Measurements from ENCODE around the gene PSMC4.
"Not testable (repeated sequence)": the region's sequence is repeated elsewhere in the genome, so short reads cannot be mapped to it uniquely, and the experiment has no call there.

The PSMC4 gene

DNA sequence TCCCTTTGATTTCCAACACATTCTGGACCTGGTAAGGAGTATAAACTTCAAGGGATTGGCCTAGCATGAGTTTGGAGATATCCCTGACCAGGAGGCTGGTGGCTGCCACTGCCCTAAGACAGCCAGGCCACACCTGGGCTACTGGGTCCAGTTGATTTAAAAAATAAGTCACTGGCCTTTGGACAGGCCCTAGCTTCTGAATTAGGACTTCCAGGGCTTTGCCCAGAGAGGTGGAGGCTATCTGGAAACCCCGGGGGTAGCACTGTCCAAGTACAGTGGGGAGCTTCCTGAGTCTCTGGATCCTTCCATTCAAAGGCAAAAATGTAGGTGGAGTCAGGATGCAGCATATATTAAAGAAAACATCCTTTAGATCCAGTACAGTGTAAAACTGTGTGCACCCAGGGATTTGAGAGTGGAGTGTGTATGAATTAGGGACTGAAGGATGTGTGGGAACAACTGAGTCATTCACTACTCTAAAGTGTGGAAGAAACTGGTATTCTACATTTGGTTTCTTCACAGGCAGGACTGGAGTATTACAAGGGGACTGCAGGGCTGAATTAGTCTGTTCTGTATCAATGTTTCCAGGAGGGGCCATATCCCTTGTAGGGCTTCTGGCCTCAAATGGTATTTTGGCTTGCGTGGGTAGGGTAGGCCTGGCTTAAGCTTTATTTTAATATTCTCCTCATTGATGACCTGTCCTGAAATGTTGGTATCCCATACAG is 21.8 kb upstream of the PSMC4 start:
- no peak for DNase-seq

DNA sequence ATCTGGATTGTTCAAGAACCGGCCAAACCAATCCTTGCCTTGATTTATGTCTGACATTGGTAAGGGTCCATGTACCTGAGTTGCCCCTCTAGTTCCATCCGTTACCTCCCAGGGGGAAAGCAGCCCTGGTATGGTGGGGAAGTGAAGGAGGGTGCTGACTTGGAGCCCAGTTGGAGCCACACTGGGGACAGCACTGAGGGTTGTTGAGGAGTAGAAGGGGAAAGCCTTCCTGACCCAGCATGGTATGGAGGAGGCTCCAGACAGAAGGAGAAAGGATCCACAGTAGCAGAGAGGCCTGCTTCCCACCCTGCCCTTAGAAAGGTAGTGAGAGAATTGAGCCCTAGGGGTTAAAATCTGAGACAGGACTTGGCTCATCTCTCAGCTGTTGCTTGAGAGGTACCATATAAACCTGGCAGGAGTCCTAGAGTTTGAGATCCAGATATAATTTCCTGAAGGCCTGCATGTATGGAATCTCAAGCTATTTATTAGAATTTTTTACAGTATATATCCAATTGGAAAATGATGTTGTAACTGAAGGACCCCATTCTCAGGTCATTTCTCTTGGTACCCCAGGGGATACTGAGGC is 19.8 kb upstream of the PSMC4 start:
- no peak for DNase-seq

GRCh38 chr19:39951686-39952085 is 19.3 kb upstream of the PSMC4 start:
- no peak for DNase-seq

DNA sequence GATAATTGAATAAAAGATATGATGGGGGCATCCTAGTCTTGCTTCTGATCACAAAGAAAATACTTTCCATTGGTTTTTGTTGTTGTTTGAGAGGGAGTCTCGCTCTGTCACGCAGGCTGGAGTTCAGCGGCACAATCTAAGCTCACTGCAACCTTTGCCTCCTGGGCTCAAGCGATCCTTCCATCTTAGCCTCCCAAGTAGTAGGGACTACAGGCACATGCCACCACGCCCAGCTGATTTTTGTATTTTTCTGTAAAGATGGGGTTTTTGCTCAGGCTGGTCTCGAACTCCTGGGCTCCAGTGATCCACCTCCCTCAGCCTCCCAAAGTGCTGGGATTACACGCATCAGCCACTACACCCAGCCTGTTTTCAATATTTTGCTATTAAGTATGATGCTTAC is 17.1 kb upstream of the PSMC4 start:
- DNase-seq = no peak

GRCh38 chr19:39957886-39958285 is 13.1 kb upstream of the PSMC4 start:
- DNase-seq = not testable (repeated sequence)

DNA sequence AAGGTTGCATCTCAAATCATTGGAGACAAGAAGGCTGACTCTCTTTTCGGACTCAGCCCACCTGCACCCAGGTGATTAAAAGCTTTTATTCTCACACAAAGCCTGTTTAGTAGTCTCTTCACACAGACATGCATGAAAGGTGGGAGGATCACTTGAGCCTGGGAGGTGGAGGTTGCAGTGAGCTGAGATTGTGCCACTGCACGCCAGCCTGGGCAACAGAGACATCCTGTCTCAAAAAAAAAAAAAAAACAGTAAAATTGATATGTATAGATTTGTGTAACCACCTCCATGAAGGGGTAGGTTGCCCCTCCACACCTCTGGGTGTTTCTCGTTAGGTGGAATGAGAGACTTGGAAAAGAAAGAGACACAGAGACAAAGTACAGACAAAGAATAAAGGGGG is 12.0 kb upstream of the PSMC4 start:
- not testable (repeated sequence) for DNase-seq

GRCh38 chr19:39959407-39959806 is 11.6 kb upstream of the PSMC4 start:
- not testable (repeated sequence) for DNase-seq

DNA sequence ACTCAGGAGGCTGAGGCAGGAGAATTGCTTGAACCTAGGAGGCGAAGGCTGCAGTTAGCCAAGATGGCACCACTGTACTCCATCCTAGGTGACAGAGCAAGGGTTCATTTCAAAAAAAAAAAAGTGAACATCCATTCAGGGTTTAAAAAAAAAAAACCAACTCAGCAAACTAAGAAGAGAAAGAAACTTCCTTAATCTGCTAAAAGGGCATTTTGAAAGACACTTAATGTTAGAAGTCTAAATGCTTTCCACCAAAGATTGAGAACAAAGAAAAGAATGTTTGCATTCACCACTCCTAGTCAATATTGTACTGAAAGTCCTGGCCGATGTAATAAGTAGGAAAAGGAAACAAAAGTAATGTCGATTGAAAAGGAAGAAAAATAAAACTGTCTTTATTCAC is 7.1 kb upstream of the PSMC4 start:
- DNase-seq = no peak

DNA sequence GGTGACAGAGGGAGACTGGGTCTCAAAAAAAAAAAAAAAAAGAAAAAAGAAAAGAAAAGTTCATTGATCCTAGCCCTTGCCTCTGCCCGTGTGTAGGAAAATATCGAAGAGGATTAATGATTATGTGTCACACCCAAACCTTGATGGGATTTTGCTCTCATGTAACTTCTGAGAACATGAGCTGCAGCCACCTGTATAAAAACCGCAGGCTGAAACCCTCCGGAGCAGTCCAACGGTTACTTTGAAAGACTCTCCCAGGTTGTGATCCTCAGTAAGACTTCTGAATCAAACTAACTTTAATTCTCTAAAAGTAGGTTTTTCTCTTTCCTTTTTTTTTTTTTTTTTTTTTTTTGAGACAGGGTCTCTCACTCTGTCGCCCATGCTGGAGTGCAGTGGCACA is 4.3 kb upstream of the PSMC4 start:
- no peak for DNase-seq

DNA sequence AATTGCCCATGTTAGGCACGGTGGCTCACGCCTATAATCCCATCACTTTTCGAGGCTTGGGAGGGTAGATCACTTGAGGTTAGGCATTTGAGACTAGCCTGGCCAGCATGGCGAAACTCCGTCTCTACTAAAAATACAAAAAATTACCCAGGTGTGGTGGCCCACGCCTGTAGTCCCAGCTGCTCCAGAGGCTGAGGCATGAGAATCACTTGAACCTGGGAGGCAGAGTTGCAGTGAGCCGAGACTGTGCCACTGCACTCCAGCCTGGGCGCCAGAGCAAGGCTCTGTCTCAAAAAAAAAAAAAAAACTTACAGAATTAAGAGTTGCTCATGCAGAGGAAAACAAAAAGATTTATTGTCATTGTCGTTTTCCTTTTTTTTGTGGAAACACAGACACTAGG is 3.4 kb upstream of the PSMC4 start:
- no peak for DNase-seq

DNA sequence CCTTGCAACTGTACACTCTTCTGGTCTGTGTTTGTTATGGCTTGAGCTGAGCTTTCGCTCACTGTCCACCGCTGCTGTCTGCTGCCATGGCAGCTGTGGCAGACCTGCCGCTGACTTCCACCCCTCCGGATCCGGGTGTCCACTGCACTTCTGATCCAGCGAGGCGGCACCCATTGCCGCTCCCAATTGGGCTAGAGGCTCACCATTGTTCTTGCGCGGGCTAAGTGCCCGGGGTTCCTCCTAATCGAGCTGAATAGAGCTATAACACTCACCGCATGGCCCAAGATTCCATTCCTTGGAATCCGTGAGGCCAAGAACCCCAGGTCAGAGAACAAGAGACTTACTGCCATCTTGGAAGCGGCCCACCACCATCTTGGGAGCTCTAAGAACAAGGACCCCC is 2.2 kb upstream of the PSMC4 start:
- DNase-seq = no peak

- no peak for DNase-seq
Observed at GRCh38 chr19:39969266-39969665, 1.7 kb upstream of the PSMC4 start.

- DNase-seq = no peak
Observed at GRCh38 chr19:39969681-39970424, 1.1 kb upstream of the PSMC4 start.

- no peak for DNase-seq
Observed at GRCh38 chr19:39970425-39970674, 615 bp upstream of the PSMC4 start.

DNA sequence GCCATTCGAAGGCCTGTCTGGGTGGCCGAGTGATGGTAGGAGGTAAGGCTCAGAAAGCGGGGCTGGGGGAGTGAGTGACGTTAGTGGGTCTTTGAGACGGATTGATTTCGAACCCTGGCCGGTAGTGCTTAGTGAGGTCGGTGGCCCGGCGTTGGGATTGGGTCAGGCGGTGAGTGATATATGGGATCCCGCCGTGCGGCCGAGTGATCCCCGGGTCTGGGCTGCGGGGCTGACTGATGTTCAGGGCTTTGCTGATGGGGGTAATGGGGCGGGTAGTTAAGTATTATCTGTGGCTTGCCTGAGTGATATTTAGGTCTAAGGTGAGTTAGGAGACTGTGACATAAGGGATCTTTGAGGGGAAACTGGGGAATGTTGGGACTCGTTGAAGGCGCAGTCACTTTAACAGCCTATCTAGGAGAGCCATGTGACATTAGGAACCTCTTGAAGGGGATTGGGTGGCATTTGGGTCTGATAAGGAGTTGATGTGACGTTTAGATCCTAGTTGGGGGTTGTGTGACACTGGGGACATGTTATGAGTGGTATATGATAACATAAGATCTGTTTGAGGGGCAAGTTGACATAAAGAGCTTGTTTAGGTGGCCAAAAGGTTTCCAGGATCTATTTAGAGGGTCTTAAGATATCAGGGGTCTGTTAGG is 543 bp downstream of the PSMC4 start:
- no peak for DNase-seq

- no peak for DNase-seq
Observed at GRCh38 chr19:39974377-39975155, 3.6 kb downstream of the PSMC4 start.

GRCh38 chr19:39982883-39983282 is 11.9 kb downstream of the PSMC4 start:
- no peak for DNase-seq

- no peak for DNase-seq
Observed at GRCh38 chr19:39983695-39984300, 12.8 kb downstream of the PSMC4 start.

- DNase-seq = no peak
Observed at GRCh38 chr19:39986643-39987042, 15.7 kb downstream of the PSMC4 start.

GRCh38 chr19:39987167-39987566 is 16.2 kb downstream of the PSMC4 start:
- no peak for DNase-seq

DNA sequence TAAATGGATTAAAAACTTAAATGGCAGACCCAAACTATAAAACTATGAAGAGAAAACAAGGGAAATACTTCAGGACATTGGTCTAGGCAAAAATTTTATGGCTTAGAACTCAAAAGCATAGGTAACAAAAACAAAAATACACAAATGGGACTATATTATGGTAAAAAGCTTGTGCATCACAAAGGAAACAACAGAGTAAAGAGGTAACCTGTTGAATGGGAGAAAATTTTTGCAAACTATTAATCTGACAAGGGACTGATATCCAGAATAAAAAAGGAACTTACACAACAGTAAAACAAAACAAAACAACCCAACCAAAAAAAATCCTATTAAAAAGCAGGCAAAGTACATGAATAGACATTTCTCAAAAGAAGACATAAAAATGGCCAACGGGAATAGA is 16.6 kb downstream of the PSMC4 start:
- no peak for DNase-seq

DNA sequence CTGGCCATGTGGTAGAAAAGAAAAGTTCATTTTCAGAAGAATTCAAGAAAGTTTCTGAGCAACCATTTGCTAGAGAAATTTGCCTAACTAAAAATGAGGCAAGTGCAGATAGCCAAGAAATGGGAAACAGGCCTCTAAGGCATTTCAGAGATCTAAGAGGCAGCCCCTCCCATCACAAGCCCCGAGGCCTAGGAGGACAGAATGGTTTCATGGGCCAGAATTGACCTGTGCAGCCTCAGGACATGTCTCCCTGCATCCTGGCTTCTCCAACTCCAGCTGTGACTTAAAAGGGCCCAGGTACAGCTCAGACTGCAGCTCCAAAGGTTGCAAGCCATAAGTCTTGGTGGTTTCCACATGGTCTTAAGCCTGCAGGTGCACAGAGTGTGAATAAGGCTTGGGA is 22.6 kb downstream of the PSMC4 start:
- DNase-seq = no peak

DNA sequence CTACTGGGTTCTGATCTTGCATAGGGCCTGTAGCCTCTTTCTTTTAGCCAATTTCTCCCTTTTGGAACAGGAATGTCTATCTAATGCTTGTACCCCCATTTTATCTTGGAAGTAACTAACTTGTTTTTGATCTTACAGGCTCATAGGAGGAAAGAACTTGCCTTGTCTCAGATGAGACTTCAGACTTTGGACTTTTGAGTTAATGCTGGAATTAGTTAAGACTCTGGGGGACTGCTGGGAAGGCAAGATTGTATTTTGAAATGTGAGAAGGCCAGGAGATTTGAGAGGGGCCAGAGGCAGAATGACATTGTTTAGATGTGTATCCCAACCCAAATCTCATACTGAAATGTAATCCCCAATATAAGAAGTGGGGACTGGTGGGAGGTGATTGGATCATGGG is 23.4 kb downstream of the PSMC4 start:
- no peak for DNase-seq

All from activated CD4-positive, alpha-beta T cell treated with anti-CD3 and anti-CD28 coated beads, Interleukin-2, amount 50 U/mL, for 1 hour (primary cell).